ELR (cell line): ENCODE data around the gene CCDC57.

Source experiments
- DNase-seq: peaks from one replicate; pipeline ENCODE4 v3.0.0-alpha.2; 2015; ENCODE audit warnings: low read depth

CCDC57 gene

DNA sequence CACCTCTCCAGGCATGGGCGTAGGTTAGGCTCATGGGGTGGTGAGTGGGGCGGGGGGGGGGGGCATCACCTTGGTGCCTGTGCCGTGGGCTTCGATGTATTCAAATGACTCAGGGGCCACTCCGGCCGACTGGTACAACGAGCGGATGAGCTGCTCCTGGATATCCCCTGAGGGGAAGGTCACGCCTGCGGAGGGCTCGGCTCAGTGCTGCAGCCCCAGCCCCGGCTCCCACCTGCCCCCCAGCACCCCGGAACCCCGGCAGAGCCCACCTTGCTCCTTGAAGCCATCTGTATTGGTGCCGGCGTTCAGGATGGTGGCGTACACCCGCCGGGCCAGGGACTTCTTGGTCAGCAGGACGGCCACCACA lies 120.0 kb downstream of the CCDC57 start:
- no peak for DNase-seq

DNA sequence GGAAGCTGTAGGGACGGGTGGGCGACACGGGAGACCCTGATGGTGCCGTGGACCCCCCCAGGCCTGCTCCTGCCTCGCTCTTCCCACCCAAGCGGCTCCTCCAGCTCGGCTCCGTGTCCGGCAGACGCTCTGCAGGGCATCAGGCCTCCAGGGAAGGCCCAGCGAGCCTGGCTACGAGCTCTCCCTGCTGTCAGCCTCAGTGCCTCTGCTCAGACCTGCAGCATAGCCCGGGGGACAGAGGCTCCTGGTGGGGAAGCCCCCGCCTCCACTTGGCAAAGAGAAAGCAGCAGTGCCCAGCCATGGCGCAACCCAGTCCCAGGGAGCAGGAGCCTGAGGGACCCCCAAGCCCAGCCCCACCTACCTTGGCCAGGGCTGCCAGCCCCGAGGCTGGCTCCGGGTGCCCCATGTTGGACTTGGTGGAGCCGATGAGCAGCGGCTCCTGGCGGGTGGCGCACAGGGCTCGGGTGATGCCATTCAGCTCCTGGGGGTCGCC lies 120.5 kb downstream of the CCDC57 start:
- no peak for DNase-seq

DNA sequence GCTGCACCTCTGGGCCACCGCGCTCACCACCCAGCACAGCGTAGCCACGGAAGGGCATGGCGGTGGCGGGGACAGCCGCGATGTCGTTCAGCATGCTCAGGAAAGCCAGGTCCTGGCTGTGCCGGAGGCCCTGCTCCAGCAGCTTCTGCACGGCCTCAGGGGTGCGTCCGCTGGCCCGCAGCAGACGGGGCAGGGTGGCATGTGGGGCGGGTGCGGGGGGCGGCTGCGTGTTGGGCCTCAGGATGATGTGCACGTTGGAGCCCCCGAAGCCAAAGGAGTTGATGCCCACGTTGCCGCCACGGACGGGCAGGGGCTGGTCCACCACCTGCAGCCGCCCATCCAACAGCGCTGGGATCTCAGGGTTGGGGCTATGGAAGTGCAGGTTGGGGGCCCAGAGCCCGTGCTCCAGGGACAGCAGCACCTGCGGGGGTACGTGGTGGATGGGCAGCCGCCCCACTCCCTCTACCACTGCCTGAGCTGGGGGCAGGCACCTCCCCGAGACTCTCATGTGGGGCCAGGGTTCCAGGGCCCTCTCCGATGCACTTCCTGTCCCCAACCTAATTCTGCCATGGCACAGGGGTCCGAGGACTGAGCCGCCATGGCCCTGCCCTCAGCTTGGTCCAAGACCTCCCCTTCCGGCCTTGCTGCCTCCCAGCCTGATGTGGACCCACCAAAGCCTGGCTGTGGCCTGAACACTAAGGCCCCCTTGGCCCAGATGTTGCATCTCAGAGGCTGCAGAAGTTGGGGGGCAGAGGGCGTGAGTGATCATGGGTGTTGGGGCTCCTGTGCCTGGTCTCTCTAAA lies 121.2 kb downstream of the CCDC57 start:
- DNase-seq = no peak

DNA sequence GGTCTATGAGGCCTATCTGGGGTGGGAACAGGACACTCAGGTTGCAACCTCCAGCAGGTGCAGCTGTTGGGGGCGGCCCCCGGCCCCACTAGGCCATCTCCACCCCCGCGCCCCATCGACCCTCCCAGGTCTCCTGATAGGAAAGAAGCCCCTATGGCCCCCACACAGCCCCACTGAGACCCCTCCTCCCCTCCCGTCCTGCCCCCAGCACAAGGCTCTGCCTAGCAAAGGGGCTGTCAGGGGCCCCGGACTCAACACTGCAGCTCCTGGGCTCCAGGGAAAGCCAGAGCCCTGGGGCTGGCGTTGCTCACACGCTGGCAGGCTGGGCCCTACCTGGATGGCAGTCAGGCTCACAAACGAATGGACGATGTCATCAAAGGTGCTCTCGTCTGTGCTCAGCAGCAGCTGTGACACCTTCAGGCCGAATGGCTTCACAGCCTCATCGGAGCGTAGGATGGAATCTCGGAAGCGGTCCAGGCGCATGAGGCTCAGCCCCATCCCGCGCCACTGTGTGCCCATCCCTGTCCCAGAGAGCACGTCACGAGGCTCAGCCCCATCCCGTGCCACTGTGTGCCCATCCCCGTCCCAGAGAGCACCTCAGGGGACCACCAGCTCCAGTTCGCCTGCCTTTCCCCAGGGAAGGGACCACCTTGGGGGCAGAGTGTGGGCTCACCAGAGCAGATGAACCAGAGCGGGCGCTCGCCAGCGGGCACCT lies 121.9 kb downstream of the CCDC57 start:
- DNase-seq = no peak

DNA sequence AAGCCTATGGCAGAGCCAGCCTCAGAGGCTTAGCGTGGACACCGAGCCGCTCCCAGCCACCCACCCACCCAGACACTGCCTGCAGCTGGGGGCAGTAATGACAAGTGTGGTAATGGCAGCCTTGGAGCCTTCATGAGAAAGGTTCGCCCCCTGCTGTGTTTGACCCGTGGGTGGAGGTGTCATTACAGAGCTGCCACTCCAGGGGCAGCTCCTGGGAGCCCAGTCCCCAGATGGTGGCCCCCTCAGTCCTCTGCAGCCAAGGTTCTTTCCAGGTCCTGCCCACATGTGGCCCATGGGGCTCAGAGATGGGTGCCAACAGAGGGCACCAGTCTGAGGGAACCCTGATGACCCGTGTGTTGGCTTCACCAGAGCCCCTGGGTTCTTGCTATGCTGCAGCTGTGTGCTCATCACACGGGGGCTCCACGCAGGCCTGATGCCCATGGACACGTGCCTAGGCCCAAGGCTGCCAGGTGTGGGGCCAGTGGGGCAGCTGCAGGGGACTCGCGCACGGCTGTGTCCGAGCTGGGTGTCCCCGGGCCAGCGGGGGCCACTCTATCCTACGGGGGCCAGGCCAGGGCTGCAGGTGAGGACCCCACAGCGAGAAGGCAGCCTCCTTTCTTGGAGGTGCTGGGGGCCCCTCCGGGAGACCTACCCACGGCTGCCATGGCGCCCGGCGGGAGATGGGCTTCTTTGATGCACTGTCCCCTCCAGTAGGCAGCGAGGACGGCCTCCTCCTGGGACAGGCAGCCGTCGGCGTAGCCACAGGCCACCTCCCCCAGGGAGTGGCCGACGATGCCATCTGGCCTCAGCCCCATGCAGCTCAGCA lies 122.7 kb downstream of the CCDC57 start:
- no peak for DNase-seq

DNA sequence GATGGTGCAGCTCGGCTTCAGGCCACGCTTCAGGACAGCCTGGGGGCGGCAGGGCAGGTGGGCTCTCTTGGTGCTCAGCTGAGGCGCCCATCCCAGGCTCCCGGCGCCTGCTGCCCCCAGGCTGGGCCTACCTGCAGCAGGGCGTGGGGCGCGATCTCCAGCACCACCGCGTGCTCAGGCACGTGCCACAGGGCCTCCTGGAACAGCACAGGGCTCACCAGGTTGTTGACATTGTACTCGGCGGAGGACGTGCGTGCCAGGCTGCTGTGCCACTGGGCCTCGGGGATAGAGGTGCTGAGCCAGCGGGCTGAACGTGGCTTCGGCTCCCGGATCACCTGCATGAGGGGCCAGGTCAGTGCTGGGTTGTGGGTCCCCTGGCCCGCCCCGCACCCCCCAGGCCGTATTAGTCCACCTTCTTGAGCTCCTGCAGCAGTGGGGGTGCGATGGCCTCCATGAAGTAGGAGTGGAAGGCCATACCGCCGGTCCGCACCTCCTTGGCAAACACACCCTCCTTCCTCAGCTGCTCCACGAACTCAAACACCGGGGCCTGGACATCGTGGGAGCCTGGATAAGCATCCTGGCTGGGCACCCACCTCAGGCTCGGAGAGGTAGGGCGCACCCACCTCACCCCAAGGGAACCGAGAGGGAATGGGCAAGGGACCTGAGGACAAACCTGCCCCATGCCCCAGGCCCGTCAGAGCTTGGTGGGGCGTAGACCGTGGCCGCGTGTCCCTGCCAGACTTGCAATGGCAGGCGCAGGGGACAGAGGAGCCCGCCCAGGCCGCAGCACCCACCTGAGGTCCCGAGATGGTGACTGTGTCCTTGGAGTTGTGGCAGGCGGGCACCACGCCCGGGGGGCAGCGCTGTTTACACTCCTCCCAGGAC lies 123.6 kb downstream of the CCDC57 start:
- DNase-seq = no peak

DNA sequence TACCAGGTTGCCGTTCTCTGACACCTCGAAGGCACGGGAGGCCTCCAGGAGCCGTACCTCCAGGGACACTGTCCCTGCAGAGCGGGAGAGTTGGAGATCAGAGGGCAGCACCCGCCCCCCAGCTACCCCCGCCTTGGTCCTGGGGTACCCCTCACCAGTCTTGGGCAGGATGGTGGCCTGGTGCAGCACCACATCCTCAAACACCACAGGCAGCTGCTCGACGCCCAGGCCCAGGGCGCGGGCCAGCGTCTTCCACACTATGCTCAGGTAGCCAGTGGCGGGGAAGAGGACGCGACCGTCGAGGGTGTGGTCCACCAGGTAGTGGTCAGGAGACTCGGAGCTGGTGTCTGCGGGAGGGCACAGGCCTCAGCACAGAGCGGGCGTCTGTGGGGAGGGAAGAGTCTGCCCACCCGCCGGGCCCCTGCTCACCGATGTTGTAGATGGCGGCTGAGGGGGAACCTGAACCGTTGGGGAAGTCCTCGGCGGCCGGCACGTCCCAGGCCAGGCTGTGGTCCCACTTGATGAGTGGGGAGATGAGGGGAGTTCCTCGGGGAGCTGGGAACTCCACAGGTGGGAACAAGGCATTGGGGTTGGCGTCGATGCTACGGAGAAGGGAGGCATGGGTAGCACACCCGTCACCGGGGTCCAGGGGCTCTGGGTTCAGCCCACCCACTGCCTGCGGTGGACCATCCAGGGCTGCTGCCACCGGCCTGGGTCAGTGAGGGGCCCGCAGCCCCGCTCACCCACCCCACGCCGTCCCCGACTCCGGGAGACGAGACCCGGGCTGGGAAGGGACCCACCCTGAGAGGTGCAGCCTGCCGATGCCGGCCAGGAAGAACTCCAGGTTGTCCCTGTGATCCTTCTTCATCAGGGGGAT lies 124.4 kb downstream of the CCDC57 start:
- DNase-seq = no peak

DNA sequence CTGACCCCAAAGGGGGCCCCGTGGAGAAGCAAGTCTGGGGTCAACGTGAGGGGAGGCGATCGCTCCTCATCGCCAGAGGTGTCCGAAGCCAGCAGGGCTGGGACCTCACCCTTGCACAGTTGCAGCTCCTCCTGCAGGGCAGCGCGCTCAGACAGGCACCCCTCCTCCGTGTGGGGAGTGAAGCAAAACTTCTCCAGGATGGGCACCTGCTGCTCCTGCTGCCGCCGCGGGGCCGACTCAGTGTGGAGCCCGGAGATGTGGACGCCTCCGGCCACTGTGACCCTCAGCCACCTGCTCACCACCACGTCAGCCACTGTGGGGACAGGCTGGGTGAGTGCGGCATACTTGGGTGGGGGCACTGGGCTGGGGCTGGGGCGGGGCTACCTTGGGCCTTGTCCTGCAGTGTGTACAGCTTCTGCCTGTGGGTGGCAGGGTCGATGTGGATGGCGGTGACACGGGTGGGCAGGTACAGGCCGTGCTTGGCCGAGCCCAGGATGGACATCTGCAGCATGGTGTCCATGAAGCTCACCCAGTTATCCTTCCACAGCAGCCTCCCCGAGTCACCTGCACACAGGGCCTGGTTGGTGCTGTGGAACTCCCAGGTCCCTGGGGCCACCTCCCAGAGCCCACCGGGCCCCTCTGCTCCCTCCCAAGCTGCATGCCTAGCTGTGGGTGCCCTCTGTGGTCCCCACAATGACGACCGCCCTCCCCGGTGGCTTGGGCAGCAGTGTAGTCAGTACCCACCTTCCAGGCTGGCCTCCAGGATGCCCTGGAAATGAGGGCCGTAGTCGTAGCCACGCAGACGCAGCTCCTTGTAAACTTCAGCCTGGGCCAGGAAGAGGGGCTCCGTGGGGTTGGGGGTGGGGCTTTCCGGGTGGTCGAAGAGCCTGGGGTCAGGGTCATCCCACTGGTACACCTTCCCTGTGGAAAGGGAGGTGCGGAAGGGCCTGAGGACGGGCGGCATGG lies 125.4 kb downstream of the CCDC57 start:
- DNase-seq = no peak

DNA sequence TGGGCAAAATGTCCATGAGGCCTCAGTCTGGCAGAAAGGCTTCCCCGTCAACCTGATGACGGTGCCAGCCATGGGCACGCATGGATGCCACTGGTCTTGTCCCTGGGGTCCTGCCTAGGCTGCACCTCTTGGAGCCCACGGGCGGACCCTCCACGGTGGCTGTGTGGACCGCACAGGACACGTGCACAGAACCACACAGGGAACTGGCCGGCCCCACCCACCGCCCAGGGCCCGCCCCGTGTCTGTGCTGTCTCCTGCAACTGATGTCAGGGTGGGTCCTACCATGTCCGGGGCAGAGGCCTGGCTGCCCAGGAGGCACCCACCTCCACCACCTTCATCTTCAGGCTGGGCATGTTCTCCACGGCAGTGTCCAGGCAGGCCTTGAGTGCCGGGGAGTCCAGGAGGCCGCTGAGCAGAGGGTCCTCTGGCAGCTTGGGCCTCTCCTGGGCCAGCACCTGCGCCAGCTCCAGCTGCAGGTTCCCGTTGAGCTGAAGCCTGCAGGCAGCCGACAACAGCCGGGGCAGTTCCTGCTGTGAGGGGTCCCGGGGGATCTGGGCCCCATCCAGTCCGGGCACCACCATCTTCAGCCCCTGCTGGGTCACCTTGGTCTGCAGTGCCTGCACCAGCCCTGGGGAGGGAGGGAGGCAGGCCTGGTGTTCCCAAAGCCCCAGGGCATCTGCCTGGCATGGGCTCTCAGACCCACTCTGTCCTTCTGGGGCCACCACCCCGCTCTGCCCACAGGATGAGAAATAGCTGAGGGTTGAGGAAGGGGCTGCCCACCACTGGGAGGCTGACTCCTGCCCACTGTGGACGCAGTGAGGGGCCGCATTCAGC lies 126.5 kb downstream of the CCDC57 start:
- DNase-seq = no peak

DNA sequence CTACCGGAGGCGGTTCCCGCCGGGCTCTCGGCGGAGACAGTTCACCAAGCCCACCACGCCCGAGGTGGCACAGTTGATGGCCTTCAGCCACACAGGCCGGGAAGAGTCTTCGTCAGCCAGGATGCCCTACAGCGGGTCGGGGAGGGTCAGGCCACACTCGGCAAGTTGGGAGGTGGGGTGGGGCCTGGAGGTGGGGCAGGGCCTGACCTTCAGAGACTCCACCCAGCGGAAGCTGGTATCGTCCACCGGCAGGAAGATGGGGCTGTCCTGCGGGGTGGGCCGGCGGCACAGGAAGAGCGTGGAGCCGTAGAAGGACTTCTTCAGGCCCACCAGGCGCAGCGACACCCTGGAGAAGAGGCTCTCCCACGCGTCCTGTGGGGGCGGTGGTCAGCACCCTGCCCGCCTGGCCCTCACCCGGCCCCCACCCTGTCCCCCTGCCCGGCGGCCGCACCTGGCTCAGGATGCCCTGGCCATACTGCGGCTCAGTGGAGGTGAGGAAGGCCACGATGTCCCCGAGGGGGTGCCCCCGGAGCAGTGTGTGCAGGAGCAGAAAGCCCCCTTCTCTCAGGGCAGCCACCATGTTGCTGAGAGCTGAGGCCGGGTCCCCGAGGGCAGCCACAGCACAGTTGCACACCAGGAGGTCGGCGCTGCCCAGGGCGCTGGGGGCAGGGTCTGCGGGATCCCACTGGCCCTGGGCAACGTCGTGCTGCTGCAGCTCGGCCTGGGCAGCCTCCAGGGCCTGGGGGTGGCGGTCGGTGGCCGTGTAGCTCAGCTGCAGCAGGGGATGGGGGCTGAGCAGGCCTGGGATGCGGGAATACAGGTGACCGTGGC lies 127.4 kb downstream of the CCDC57 start:
- no peak for DNase-seq

DNA sequence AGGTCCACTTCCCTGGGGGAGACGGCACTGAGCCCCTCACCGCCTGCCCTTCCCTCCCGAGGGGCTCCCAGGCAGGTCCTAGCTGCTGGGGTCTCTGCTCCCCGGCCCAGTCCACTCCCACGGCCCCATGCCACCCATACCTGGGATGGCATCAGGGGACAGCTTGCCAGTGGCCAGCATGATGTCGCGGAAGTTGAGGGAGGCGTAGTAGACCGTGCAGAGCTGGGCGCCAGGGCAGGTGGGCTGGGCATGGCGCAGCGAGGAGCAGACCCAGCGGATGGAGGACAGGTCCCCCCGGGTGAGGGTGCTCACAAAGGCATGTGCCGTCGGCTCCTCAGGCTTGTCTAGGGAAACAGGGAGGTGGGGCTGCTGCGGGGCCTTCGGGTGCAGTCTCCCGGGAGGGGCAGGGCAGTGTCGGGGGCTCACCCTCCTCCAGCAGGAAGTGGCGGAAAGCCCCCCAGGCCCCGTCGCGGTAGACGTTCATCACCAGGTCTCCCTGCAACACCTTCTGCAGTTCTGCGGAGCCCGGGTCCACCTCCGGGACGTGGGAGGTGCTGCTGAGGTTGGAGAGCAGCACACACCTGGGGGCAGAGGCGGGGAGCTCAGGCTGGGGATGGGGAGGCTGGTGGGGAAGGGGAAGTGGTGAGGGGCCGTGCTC lies 128.1 kb downstream of the CCDC57 start:
- no peak for DNase-seq

DNA sequence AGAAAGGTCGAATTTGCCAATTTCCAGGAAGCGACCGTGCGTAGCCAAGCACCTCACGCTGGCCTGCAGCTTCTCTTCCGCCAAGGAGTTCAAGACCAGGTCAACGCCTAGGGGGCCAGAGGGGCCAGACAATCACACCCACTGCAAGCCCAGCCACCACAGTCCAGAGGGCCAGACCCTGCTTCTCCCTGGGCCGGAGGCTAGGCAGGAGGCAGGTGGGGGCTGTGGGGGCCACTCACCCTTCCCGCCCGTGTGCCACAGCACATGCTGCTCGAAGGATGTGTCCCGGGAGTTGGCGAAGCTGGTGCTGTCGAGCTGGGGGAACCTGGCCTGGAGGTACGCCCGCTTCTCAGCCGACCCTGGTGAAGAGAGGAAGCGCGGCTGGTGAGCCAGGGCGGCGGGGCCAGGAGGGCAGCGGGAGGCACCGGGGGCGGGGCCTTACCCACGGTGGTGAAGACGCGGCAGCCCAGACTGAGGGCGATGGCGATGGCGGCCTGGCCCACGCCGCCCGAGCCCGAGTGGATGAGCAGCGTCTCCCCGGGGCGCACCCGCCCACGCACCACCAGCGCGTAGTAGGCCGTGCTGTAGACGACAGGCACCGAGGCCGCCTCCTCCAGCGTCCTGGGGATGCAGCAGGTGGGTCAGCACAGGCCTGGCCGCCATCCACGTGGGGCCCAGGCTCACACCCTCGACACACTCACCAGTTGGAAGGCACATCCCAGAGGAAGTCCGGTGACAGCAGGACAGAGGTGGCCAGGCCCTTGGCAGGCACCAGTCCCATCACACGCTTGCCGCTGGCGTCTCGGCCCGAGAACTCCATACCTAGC lies 128.9 kb downstream of the CCDC57 start:
- DNase-seq = no peak

DNA sequence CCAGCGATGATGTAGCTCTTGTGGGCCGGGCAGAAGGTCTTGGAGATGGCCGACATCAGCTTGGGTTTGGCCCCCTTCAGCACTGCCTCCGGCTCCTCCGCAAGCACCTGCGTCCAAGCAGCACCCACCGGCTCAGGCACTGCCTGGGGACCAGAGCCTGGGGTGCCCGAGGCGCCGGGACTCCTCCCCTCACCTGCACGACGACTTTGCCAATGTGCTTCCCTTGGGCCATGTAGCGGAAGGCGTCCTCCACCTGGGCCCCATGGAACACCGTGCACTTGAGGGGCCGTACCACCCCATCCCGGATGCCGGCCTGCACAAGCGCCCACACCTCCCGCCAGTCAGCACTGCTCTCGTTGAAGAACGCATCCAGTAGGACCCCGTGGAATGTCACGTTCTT lies 129.6 kb downstream of the CCDC57 start:
- no peak for DNase-seq

DNA sequence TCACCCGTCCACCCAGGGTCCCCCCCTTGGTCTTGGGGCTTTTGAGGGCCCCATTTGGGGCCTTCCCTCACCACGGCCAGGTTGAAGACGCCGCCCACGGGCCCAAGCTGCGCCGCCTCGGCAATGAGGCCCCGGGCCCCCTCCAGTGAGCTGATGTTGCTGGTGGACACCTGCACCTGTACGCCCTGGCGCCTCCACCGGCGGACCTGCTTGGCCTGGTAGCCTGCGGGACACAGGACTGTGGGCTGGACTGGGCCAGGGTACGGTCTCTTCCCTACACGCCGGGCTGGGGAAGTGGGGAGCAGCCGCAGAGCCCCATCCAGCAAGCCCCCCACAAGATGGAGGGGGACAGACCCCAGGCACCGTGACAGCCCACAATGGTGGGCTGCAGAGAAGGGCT lies 130.2 kb downstream of the CCDC57 start:
- no peak for DNase-seq

DNA sequence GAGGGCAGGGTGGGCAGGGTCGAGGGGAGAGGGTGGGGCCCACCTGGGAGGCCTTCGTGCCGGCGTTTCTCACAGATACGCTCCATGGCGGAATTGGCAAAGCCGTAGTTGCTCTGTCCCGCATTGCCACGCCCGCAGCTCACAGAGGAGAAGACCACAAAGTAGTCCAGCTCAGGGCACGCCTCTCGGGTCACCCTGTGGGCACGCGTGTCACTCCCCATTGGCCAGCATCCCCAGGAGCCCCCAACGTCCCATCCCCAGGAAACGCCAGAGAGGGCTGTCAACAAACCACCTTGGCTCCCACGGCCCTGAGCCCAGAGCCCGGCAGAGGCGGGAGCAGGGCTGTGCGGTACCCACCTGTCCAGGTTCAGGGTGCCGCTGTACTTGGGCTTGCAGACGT lies 130.7 kb downstream of the CCDC57 start:
- DNase-seq = no peak

DNA sequence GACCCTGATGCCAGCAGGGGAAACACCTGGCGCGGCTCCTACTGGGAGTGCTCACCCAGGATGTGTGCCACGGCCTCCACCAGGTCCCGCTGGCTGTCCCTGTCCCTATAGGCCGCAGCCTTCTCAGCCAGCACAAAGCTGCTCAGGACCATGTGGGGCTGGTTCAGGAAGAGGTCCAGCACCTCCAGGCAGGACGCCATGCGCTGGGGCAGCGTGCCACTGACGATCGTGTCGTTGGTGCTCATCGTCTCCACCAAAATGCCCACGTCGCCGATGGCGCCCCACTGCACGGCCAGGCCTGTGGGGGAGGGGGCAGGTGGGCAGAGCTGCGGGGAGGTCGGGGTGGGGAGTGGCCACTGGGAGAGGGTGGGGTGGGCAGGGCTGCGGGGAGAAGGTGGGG lies 131.1 kb downstream of the CCDC57 start:
- no peak for DNase-seq
